ENCODE data around the gene MYH14.

The MYH14 gene

GRCh38 chr19:50292216-50292827, 88.9 kb downstream of the MYH14 start:
- DNase-seq (ENCODE audit: low spot score) = no peak

- DNase-seq (ENCODE audit: low spot score) = no peak
These were observed 90.0 kb downstream of the MYH14 start for GRCh38 chr19:50293263-50294004.

GRCh38 chr19:50300051-50300450, 96.6 kb downstream of the MYH14 start:
- DNase-seq (ENCODE audit: low spot score) = no peak

- peak; percentile 79 for DNase-seq (ENCODE audit: low spot score)
These were observed 97.6 kb downstream of the MYH14 start for GRCh38 chr19:50300814-50301606.

DNA sequence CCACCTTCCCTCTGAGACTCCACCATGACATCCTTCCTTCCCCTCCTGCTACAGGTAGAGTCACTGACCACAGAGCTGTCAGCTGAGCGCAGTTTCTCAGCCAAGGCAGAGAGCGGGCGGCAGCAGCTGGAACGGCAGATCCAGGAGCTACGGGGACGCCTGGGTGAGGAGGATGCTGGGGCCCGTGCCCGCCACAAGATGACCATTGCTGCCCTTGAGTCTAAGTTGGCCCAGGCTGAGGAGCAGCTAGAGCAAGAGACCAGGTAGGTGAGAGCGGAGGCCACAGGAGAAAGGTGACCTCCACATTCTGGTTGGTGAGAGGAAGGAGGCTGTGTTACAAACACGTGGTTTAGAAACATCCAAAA, 98.2 kb downstream of the MYH14 start:
- no peak for DNase-seq (ENCODE audit: low spot score)

DNA sequence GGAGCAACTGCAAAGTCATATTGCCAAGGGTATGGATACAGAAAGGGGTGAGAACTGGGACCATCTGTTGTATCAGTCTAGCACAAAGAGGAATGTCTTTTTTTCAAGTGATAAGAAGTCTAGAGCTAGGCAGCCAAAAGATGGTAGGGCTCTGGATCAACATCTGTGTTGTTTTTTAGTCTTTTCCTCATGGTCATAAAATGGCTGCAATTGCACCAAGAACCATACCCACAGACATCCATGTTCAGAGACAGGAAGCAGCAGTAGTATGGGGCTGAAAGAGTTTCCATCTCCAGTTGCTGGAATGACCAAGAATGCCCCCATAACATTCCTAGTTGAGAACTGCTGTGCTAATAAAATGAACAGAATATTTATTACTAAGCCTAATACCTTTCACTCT, 100.1 kb downstream of the MYH14 start:
- DNase-seq (ENCODE audit: low spot score) = no peak

- DNase-seq (ENCODE audit: low spot score) = no peak
These were observed 105.6 kb downstream of the MYH14 start for GRCh38 chr19:50308991-50309390.

- DNase-seq (ENCODE audit: low spot score) = no peak
These were observed 106.1 kb downstream of the MYH14 start for GRCh38 chr19:50309396-50310125.

- DNase-seq (ENCODE audit: low spot score) = no peak
These were observed 107.5 kb downstream of the MYH14 start for GRCh38 chr19:50310759-50311465.

DNA sequence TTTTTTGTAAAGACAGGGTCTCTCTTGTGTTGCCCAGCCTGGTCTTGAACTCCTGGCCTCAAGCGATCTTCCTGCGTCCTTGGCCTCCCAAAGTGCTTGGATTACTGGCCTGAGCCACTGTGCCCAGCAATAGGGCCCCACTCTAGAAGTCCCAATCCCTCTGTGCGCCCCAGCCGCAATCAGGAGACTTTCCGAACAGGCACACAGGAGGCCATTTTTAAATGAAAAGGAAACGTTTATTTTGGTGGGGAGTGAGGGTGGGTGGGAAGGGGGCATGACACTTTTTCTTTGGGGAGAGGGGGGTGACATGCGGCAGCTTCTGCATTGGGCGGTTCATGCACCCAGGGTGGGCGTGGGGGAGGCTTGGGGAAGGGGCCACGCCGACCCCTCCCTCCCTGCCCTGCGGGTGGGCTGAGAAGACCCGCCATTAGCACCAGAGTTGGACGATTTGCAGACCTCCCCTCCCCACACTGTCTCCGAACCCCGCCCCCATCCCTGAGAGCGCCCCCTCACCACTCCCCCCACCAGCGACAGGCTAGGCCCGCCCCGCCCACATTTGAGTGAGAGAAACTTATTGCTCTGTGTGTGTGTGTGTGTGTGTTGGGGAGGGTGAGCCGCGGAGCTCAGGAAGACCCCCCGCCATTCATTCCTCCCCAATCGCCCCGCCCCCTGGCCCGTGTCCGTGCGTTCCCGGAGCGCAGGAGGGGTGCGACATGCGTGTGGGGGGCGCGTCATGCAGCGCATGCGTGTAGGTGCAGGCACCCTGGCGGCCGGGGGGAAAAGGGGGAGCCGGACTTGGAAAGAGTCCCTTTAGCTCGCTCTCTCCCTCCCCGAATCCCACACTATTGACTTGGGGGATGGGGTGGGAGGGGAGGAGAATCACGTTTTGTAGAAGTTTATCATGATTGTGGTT, 108.6 kb downstream of the MYH14 start:
- no peak for DNase-seq (ENCODE audit: low spot score)

DNA sequence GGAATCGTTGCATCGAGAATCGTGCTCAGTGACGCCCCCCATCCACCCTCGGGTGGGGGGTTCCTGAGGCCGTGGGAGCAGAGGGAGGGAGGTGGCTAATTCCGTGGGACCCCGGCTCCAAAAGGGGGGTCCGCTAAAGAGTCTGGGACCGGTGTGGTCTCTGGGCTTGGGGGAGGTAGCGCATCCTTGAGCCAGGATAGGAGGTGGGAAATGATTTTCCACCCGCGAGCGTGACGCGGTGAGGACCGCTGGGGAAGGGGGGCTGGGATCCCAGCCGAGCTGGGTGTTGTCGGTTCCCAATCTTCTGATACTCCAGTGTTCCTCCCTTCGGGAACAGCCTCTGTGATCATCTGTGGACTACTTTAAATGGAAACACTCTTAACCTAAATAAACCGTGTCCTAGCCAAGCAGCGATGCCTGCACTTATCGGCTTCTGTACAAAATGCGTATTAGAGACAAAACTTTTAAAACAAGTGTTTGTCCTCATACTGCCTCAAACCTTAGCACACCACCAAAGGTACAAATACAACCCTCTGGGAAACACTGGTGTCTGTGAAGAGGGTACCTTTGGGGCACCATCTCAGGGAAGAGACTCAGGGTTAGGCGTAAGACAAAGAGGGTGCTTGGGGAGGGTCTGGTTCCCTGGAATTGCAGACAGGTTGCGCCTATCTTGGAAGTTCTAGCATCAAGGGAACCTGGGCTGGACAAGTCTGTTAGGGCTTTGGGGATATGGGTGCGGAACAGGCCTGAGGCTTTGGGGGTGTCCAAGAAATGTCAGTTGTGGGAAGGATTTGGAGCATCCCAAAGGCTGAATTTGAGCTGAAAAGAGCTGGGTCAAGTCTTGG, 109.8 kb downstream of the MYH14 start:
- no peak for DNase-seq (ENCODE audit: low spot score)

GRCh38 chr19:50313812-50314536, 110.6 kb downstream of the MYH14 start:
- DNase-seq (ENCODE audit: low spot score) = no peak

DNA sequence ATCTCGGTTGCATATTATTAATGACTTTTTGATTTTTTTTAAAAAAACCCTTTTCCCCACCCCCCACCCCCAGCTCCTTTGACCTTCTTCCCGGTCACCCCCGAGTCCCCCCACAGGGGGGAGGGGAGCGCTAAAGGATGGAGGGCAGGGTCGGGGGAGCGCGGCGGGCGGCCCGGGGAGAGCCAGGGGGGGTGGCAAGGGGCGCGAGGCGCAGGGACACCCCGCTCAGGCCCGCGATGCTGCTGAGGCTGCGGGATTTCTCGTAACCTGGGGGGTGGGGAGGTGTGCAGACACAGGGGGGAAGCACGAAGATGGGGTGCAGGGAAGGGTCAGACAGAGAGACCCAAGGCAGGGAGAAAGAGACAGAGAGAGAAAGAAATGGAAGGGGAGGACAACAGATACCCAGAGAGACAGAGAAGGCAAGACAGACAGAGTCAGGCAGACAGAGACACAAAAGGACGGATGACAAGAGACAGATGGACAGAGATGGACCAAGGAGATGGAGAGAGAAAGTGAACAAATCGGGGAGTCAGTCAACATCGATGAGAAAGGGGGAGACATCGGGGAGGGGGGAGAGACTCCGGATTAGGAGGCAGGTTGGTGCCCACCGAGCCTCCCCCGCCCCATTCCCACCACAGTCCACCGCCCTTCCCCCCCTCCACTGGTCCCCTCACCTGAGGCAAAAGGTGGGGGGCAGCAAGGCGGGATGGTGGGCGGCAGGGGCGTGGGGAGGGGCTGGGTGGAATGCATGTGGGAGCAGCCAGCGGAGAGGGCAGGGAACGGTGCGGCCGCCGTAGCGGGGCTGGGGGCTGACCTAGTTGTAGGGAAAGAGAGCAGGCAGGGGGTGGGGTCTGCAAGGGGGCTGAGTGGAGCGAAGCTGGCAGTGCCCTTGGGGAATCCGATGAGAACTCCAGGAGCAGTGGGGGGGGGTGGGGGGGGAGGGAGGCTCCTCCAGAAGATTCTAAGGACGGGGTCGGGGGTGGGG, 111.6 kb downstream of the MYH14 start:
- no peak for DNase-seq (ENCODE audit: low spot score)

GRCh38 chr19:50315773-50316448, 112.5 kb downstream of the MYH14 start:
- no peak for DNase-seq (ENCODE audit: low spot score)

- no peak for DNase-seq (ENCODE audit: low spot score)
These were observed 113.7 kb downstream of the MYH14 start for GRCh38 chr19:50317115-50317514.

DNA sequence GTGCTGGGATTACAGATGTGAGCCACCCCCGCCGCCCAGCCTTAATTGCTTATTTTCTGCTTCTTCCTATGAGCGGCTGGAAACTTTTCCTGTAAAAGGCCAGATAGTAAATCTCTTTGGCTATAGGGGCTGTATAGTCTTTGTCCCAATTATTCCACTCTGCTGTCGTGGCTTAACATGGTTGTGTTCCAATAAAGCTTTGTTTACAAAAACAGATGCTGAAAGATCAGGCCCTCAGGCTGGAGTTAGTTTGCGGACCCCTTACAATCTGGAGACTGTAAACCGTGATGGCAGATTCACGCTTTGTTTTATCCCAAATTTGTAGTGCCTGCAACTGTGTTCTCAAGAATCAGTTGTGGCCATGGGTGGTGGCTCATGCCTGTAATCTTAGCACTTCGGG, 115.0 kb downstream of the MYH14 start:
- DNase-seq (ENCODE audit: low spot score) = no peak

DNA sequence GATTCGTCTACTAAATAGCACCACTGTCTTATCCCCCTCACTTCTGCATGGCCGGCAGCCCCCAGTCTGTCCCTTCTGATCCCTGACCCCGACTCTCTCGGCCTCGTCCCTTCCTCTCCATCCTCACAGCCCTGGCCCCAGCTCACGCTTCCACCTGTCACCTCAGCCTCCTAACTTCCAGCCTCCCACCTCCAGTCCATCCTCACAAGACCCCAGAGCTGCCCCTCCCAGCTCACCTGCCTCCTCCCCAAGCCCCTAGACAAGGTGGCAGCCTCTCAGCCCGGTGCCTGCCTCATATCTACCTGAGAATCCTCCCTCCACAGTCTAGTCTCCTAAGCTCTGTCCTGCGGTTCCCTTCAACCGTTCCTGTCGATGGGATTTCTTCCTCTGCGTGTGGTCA, 115.7 kb downstream of the MYH14 start:
- no peak for DNase-seq (ENCODE audit: low spot score)

Measured in hepatic stellate cell (primary cell).